GM12874 (cell line): Measurements from ENCODE around the gene SRI.

Source experiments
- CTCF ChIP-seq: IDR thresholded peaks from 2 replicates; pipeline ENCODE4 v1.5.1; 2011; ENCODE audit warnings: low read depth, mild to moderate bottlenecking, control low read depth, low read length, moderate library complexity; ENCODE audit not compliant: insufficient read depth

SRI gene

DNA sequence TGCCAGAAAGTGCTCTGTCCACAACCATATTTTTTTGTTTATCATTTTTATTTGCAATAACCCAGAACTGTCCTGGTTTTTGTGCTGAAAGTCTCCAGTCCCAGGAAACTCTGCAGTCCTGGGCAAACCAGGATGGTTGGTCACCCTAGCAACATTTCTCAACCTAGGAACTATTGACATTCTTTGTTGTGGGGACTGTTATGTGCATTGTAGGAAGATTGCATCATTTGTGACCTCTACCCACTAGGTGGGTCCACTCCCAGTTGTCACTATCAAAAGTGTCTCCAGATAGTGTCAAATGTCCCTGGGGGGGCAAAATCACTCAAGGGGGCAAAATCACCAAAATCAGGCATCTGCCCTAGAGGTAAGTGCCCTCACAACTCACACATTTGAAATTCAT lies 14.0 kb upstream of the SRI start:
- no peak for TF ChIP-seq CTCF

DNA sequence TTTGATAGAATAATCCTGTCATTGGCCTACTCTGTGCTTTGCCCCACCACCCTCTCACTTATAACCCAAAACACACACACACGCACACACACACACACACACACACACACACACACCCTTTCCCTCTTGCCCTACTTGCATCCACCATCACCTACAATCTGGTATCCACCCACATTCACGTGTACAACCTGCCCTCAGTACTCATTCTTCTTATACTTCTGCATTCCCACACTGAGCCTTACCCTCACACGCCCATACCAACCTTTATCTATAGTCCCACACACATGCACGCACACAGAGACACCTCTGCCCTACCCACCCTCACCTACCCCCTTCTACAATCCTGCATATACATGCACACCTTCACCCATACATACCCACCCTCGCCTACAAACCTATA lies 10.8 kb upstream of the SRI start:
- no peak for TF ChIP-seq CTCF

- TF ChIP-seq CTCF: no peak
Measured at GRCh38 chr7:88229302-88229995, 9.6 kb upstream of the SRI start.

DNA sequence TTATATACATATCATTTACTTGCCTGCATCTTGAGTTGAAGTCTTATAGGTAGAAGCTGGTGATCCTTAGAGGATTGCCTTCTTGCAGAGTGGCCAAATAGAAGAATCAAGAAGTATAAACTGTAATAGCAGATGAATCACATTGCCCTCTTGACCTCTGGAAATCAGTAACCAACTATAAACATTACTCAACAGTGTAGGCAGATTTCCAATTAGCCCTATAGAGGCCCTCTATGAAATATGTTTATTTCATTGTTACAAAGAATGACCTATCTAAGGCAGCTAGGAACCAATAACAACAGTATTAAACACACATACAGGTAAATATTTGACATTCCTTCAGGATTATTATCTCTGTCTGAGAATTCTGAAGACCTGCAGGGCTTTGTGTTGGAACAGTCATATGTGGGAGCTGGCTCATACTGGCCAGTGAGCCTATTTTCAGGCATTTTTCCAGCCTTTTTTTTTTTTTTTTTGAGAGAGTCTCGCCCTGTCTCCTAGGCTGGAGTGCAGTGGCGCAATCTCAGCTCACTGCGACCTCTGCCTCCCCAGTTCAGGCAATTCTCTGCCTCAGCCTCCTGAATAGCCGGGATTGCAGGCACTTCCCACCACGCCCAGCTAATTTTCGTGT lies 7.2 kb upstream of the SRI start:
- TF ChIP-seq CTCF: no peak

DNA sequence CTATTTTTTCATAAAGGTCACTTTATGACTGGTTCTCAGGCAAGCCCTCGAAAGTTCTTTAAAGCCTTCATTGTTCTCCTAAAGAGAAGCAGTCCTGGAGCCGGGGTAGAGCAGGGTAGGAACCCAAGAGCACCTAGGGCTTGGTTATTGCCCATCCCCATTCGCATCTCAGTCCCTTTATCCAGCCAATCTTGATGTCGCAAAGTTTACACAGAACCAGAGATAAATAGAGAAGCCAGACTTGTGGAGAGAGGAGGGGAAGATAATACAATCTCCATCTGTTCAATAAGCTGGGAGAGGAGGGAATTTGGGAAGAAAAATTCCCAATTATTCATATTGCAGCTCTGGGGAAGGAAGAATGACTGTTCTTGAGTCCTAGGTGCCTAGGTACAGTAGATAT lies 6.4 kb upstream of the SRI start:
- no peak for TF ChIP-seq CTCF

GRCh38 chr7:88224601-88225275 lies 4.9 kb upstream of the SRI start:
- no peak for TF ChIP-seq CTCF

GRCh38 chr7:88223265-88223664 lies 3.4 kb upstream of the SRI start:
- no peak for TF ChIP-seq CTCF
